GM12873 (cell line): ENCODE data around the gene WFDC2.
A peak's percentile ranks its signal among the peaks of the same experiment; 100 is the strongest.

ENCODE experiments used
- TF ChIP-seq, protein P1 (sequence below): IDR thresholded peaks from 2 replicates; pipeline ENCODE4 v1.5.1; 2012; ENCODE audit warnings: low read depth, mild to moderate bottlenecking, moderate library complexity, low read length, control low read depth; ENCODE audit not compliant: insufficient read depth; ENCODE audit errors: missing control alignments

WFDC2 gene

DNA sequence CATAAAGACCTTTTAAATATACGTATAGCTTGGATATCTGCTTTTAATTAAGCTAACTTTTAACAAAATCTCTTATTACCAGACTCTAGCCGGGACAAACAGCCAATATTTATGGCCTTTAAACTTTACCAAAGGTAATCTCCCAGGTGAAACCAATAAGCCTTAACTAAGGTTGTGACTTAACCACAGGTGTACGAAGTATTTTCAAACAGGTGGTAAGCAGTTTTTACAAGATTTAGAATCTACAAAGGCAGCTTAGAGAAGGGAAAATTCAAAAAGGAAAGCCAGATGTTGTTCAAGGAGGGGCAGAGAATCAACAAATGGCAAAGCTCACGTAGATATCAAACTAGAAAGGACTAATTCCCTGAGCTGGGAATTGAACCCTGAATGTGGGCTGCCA, 15.8 kb downstream of the WFDC2 start:
- TF ChIP-seq, protein P1, sequence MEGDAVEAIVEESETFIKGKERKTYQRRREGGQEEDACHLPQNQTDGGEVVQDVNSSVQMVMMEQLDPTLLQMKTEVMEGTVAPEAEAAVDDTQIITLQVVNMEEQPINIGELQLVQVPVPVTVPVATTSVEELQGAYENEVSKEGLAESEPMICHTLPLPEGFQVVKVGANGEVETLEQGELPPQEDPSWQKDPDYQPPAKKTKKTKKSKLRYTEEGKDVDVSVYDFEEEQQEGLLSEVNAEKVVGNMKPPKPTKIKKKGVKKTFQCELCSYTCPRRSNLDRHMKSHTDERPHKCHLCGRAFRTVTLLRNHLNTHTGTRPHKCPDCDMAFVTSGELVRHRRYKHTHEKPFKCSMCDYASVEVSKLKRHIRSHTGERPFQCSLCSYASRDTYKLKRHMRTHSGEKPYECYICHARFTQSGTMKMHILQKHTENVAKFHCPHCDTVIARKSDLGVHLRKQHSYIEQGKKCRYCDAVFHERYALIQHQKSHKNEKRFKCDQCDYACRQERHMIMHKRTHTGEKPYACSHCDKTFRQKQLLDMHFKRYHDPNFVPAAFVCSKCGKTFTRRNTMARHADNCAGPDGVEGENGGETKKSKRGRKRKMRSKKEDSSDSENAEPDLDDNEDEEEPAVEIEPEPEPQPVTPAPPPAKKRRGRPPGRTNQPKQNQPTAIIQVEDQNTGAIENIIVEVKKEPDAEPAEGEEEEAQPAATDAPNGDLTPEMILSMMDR: no peak

DNA sequence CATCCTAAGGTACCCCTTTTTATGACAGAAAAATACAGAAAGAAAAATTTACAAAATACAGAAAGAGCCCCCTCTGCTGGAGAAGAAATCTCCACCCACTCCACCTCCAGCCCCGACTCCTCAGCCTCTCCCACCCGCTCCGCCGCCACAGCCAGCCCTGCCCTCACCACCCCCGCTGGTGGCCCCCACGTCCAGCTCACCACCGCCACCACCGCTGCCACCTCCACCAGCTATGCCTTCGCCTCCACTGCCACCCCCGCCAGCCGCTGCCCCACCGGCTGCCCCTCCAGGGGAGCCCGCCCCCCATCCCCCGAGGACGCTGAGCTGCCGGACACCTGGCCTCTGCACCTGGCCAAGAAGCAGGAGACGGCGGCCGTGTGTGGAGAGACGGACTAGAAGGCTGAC, 17.7 kb downstream of the WFDC2 start:
- TF ChIP-seq, protein P1: peak; percentile 35

DNA sequence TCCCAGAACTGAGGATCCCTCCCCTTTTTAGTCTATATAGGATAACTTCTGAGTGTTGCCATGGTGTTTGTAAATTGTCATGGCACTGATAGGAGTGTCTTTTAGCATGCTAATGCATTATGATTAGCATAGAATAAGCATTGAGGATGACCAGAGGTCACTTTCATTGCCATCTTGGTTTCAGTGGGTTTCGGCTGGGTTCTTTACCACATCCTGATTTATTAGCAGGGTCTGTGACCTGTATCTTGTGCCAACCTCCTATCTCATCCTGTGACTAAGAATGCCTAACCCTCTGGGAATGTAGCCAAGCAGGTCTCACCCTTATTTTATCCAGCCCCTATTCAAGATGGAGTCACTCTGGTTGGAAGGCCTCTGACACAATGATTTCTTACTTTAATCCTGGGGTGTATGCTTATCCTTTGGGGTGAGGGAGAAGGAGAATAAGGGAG, 19.6 kb downstream of the WFDC2 start:
- TF ChIP-seq, protein P1: no peak

DNA sequence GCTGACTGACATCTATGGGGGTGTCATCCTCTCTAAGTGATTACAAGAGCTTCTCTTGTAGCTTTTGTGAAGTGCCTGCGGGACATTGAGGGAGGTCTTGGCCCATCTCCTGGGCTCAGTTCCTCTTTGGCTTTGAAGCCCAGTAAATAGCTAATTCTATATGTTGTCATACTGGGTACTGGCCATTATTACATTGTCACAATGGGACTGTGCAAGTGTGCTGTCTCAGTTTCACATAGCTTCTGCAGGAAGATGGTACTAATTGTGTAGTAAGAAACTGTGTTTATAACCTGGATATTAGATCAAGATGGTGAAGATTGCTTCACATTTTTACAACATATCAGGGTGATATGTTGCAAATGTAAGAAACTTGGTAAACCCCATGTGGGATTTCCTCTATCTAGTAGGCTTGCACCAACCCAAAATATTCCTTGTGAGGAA, 26.0 kb downstream of the WFDC2 start:
- TF ChIP-seq, protein P1: no peak

DNA sequence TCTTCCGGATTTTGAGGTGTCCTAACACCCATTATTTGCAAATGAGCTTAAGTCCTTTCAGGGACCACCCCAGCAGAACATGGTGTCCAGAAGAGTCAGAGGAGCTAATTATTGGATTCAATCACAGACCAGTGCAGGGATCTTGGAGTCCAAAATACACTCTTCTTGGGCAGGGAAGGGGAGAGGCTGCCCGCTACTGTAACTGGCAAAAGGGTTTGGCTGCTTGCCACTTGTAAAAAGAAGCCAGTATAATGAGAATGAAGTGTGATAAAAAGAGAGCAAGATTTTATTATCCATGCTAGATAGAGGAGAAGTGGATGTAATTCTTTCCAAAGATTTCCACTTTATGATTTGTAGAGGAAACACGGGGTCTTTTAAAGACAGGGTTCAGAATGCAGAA, 26.6 kb downstream of the WFDC2 start:
- TF ChIP-seq, protein P1: no peak

DNA sequence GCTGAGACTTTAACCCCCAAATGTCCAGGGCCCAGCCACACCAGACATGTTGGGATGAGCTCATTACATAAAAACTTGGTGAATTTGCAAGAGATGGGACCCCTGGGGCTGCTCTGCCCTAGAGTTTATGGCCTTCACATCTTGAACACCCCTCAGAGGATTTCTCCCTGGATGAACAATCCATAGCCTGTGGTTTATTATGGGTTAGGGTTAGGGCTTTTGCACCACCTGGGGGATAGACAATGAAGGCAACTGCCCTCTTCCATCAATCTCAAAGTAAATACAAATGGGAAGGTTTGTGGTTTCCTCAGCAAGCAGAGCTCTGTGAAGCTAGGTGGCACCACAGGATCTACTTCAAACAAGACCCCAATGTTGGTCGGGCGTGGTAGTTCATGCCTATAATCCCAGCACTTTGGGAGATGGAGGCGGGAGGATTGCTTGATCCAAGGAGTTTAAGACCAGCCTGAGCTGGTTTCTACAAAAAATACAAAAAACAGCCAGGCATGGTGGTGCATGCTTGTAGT, 28.5 kb downstream of the WFDC2 start:
- TF ChIP-seq, protein P1: no peak

DNA sequence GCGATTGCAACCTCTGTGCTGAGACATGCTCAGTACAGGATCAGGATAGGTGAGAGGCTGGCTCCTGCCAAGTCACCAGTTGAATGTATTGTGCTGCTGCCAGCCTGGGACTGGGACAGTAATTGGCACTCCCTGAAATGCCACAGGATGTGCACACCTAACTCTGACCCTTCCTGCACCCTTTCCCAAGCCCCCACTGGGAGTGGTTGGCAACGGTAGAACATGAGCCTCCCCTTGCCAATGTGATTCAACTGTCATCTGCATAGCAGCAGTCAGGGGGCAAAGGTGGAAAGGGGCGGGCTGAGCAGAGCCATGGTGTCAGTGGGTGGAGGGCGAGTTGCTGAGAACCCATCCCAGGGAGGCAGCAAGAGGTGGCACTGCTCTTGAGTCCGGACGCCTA, 30.5 kb downstream of the WFDC2 start:
- TF ChIP-seq, protein P1: no peak

DNA sequence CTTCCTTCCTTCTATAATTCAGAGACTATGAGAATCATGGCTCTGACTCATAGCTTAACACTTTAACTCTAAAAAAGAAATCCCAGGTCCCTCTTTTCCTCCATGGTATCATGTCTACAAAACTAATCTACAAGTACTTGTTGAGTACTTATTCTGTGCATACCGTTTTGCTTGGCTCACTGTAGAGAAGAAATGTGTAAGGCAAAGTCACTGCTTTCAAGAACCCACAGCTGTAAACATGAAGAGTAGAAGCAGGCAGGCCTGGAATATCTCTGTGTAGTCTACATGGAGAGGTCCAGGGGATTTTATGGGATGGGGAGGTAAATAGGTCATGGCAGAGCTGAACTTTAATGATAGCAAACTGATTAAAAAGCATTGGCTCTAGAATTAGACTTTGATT, 32.0 kb downstream of the WFDC2 start:
- TF ChIP-seq, protein P1: no peak
